Measurements from ENCODE around the gene DHODH. TPM values are rescaled to one million over a fixed set of nuclear protein-coding genes. Genes with fewer than 3 reads are reported as not detected.

DHODH gene
- total and polyA plus RNA-seq, 2 of the 13 experiments (the other 11 are each of a cell fraction or from before 2014, with no cell fraction given) = 10.7 to 16.4 TPM

- TF ChIP-seq ZGPAT (CRISPR knock-in tag; IDR thresholded peaks at IDR 0.05) (no peak), ZNF263 (CRISPR knock-in tag; IDR thresholded peaks at IDR 0.05) (peak; percentile 15; the same call in 1 of the 2 replicates), ZNF337 (CRISPR knock-in tag; IDR thresholded peaks at IDR 0.05; ENCODE audit: borderline replicate concordance, low read depth) (no peak), ZNF510 (CRISPR knock-in tag; IDR thresholded peaks at IDR 0.05; ENCODE audit: low read depth) (0 out of 2 replicates have a peak, but pooled peaks have one; percentile 32), ELF4 (CRISPR knock-in tag; IDR thresholded peaks at IDR 0.05; ENCODE audit: borderline replicate concordance) (no peak), STAG1 (CRISPR knock-in tag; IDR thresholded peaks at IDR 0.05) (peak; percentile 52), RAD21 (CRISPR knock-in tag; IDR thresholded peaks at IDR 0.05) (peak; percentile 52), ZNF598 (CRISPR knock-in tag; IDR thresholded peaks at IDR 0.05; ENCODE audit: borderline replicate concordance) (no peak), ZNF687 (CRISPR knock-in tag; IDR thresholded peaks at IDR 0.05) (peak; percentile 23; the same call in 1 of the 2 replicates), AGO2 (optimal IDR thresholded peaks at IDR 0.05; ENCODE audit: low read depth, low read length) (peak; percentile 37), ZNF34 (CRISPR knock-in tag; IDR thresholded peaks at IDR 0.05; ENCODE audit: borderline replicate concordance) (no peak), ZNF674 (CRISPR knock-in tag; IDR thresholded peaks at IDR 0.05; ENCODE audit: low read depth) (no peak), CTCF (CRISPR knock-in tag; IDR thresholded peaks at IDR 0.05) (peak; percentile 46), ZNF281 (CRISPR knock-in tag; IDR thresholded peaks at IDR 0.05; ENCODE audit: borderline replicate concordance) (no peak), FOXM1 (CRISPR knock-in tag; IDR thresholded peaks at IDR 0.05) (no peak), DDIT3 (CRISPR knock-in tag; IDR thresholded peaks at IDR 0.05) (no peak), KDM5B (CRISPR knock-in tag; IDR thresholded peaks at IDR 0.05; ENCODE audit: borderline replicate concordance) (no peak)
Observed at GRCh38 chr16:72021043-72021442, 12.5 kb downstream of the DHODH start (continued).
